HepG2 (cell line): ENCODE measurements around the gene IRS1. TPM values are rescaled to one million over a fixed set of nuclear protein-coding genes. Genes with fewer than 3 reads are reported as not detected.

Experiments used
- ATAC-seq: fragments of 200-7000 bp; cut with Tn5 transposase; 3 replicates; pipeline ENCODE4 v1.9.1; 2020; ENCODE audit warnings: mild to moderate bottlenecking, moderate library complexity
- BruUV-seq: library from RNA; stranded (reverse); fragments of 400-500 nt; replicated peaks from 2 replicates; lab custom pipeline; 2021; lab: Mats Ljungman, UMichigan
- CTCF ChIA-PET: fragments of 300-600 bp; formaldehyde crosslinking; extraction: SDS; loops from one replicate; lab custom pipeline; 2021; ENCODE audit warnings: low total read pairs, inconsistent platforms, low intra/inter-chr PET ratio; lab: Yijun Ruan, JAX
- POLR2A ChIA-PET: fragments of 350-600 bp; sonication (Branson Sonifier 250); formaldehyde crosslinking; loops from one replicate; lab custom pipeline; 2020; ENCODE audit warnings: antibody characterized with exemption, inconsistent platforms; lab: Yijun Ruan, JAX
- DNase-seq: peaks from one replicate; pipeline ENCODE4 v3.0.0-alpha.2; 2015; ENCODE audit warnings: low spot score
- FAIRE-seq: peaks from 3 replicates; lab custom pipeline; 2011; peaks lifted over from hg19 to GRCh38; lab: Jason Lieb, UNC
- H2AFZ ChIP-seq: one replicate; pipeline ENCODE4 v1.6.1; 2011; ENCODE audit warnings: low read length, inconsistent platforms
- H3K27ac ChIP-seq: fragments of 300-600 bp; 3 replicates; pipeline ENCODE4 v1.8.0; 2011; ENCODE audit warnings: mixed run types, mild to moderate bottlenecking, mixed read lengths, low read length, inconsistent platforms; ENCODE audit not compliant: insufficient read depth; ENCODE audit errors: extremely low read length
- H3K27me3 ChIP-seq, 2 experiments: fragments of 200-600 bp in 1 of 2; 2 replicates in 1 of 2; 3 replicates in 1 of 2; pipeline versions ENCODE4 v1.6.0 to v1.8.0; 2011; ENCODE audit warnings: low read length in 2 of 2, mild to moderate bottlenecking in 2 of 2, moderate library complexity in 2 of 2, inconsistent platforms in 1 of 2; ENCODE audit not compliant: insufficient read depth in 2 of 2, control insufficient read depth in 1 of 2
- H3K36me3 ChIP-seq, 2 experiments: fragments of 200-600 bp in 1 of 2; replicated peaks in 1 of 2; 2 replicates in 1 of 2; 3 replicates in 1 of 2; pipeline versions ENCODE4 v1.5.1 to v1.8.0; 2011; ENCODE audit warnings: low read length in 2 of 2, inconsistent platforms in 1 of 2; ENCODE audit not compliant: insufficient read depth in 2 of 2, control insufficient read depth in 1 of 2
- H3K4me1 ChIP-seq: 2 replicates; pipeline ENCODE4 v1.5.1; 2012; ENCODE audit warnings: low read length, inconsistent platforms; ENCODE audit not compliant: insufficient read depth
- H3K4me2 ChIP-seq: 2 replicates; pipeline ENCODE4 v1.6.0; 2011; ENCODE audit warnings: low read depth, low read length, inconsistent platforms
- H3K4me3 ChIP-seq, 3 experiments: fragments of 200-600 bp in 1 of 3; sonication (generic), shearing (Covaris generic) in 1 of 3; replicated peaks in 1 of 3; 2 replicates each; pipeline ENCODE4 v1.5.1; 2011 to 2016; ENCODE audit warnings: low read length in 3 of 3, inconsistent platforms in 2 of 3, low read depth in 2 of 3, mild to moderate bottlenecking in 2 of 3, control low read depth in 1 of 3, mixed read lengths in 1 of 3; ENCODE audit not compliant: insufficient read depth in 1 of 3
- H3K79me2 ChIP-seq: one replicate; pipeline ENCODE4 v1.6.1; 2011; ENCODE audit warnings: low read length, inconsistent platforms; ENCODE audit not compliant: insufficient read depth
- H3K9ac ChIP-seq: 2 replicates; pipeline ENCODE4 v1.6.0; 2011; ENCODE audit warnings: mild to moderate bottlenecking, low read depth, low read length, inconsistent platforms; ENCODE audit not compliant: insufficient read depth
- H3K9me3 ChIP-seq: 2 replicates; pipeline ENCODE4 v1.5.1; 2012; ENCODE audit warnings: mild to moderate bottlenecking, low read length
- H4K20me1 ChIP-seq: 2 replicates; pipeline ENCODE4 v1.6.0; 2011; ENCODE audit warnings: inconsistent platforms, mild to moderate bottlenecking, low read length, moderate library complexity; ENCODE audit not compliant: insufficient read depth
- CEBPB ChIP-seq: IDR thresholded peaks from 2 replicates; pipeline ENCODE4 v1.6.1; 2011; ENCODE audit warnings: low read depth, low read length, improper control_type of control experiment, borderline replicate concordance
- POGK ChIP-seq: sonication (generic); formaldehyde crosslinking; conservative IDR thresholded peaks from 2 replicates; pipeline ENCODE4 v1.8.0; 2022; ENCODE audit warnings: mild to moderate bottlenecking, moderate library complexity, missing genetic modification reagents
- RARG ChIP-seq: sonication (generic); formaldehyde crosslinking; IDR thresholded peaks from 2 replicates; pipeline ENCODE4 v1.4.0; 2020; ENCODE audit warnings: low read depth, mild to moderate bottlenecking, missing genetic modification reagents
- SATB2 ChIP-seq: sonication (generic); formaldehyde crosslinking; IDR thresholded peaks from 2 replicates; pipeline ENCODE4 v1.5.0; 2020; ENCODE audit warnings: missing genetic modification reagents
- TERF1 ChIP-seq: sonication (generic); formaldehyde crosslinking; IDR thresholded peaks from 2 replicates; pipeline ENCODE4 v1.8.0; 2022; ENCODE audit warnings: mild to moderate bottlenecking, missing genetic modification reagents, moderate library complexity
- ZBTB2 ChIP-seq: sonication (generic); formaldehyde crosslinking; IDR thresholded peaks from 2 replicates; pipeline ENCODE4 v1.8.0; 2022; ENCODE audit warnings: low read depth, missing genetic modification reagents
- ZNF550 ChIP-seq: sonication (generic); formaldehyde crosslinking; IDR thresholded peaks from 2 replicates; pipeline ENCODE4 v1.4.0; 2020; ENCODE audit warnings: mild to moderate bottlenecking, missing genetic modification reagents, borderline replicate concordance
- ZNF770 ChIP-seq: sonication (generic); formaldehyde crosslinking; IDR thresholded peaks from 2 replicates; pipeline ENCODE4 v1.5.0; 2020; ENCODE audit warnings: mild to moderate bottlenecking, missing genetic modification reagents
- ZSCAN22 ChIP-seq: sonication (generic); formaldehyde crosslinking; IDR thresholded peaks from 2 replicates; pipeline ENCODE4 v1.4.0; 2020; ENCODE audit warnings: mild to moderate bottlenecking, missing genetic modification reagents
- WGBS: methylation state at CpG from one replicate; pipeline ENCODE4 v1.1.6; 2017; ENCODE audit warnings: low lambda C conversion rate; 5-methylcytosine and 5-hydroxymethylcytosine counted together
- in situ Hi-C: cut with HindIII; loops from 2 replicates; pipeline ENCODE4 v1.10.0; 2017; ENCODE audit warnings: low pct_unique_long_range_greater_than_20kb; ENCODE audit not compliant: extremely low pct_ligation_motif_present
- intact Hi-C: fragments of 100-400 bp; cut with micrococcal nuclease; formaldehyde crosslinking; loops from one replicate; pipeline ENCODE4 v1.10.0; 2022; ENCODE audit not compliant: unreplicated experiment
- polyA plus RNA-seq, 8 experiments: library from polyadenylated mRNA; depleted of rRNA in 3 of 8; stranded (reverse) in 7 of 8; unstranded in 1 of 8; fragments of >200 nt; fragmentation: Illumina TruSeq in 4 of 8; extraction: Trizol in 4 of 8; gene quantifications; 2 replicates each; pipeline versions ENCODE4 v1.2.1 to v1.2.3, GENCODE V29; 2011 to 2016; ENCODE audit warnings: low read depth in 4 of 8, missing spikeins in 1 of 8, mixed read lengths in 1 of 8; ENCODE audit not compliant: insufficient read depth in 1 of 8
- total RNA-seq, 5 experiments: library from RNA; depleted of rRNA; stranded (reverse); fragments of >200 nt; fragmentation: Illumina TruSeq; extraction: Trizol; gene quantifications; 2 replicates each; pipeline ENCODE4 v1.2.3, GENCODE V29; 2016; ENCODE audit warnings: low read depth in 1 of 5

The IRS1 gene
- total and polyA plus RNA-seq, 2 of the 13 experiments (the other 11 are each of a cell fraction or from before 2014, with no cell fraction given) = 8.7 to 9.0 TPM

- no peak for DNase-seq
- FAIRE-seq = no peak
- ATAC-seq = no peak
- CTCF ChIA-PET = no interaction called here
- Histone ChIP-seq H3K4me3 (no peak overlapping the region), H3K4me2 (no peak overlapping the region), H3K9ac (no peak overlapping the region), H3K27ac (no peak overlapping the region), H3K4me1 (peaks cover 27% of the 10 kb centered on the region), H3K79me2 (no peaks in the 10 kb centered on the region), H2AFZ (no peak overlapping the region), H4K20me1 (no peaks in the 10 kb centered on the region), H3K27me3 (no peaks in the 10 kb centered on the region), H3K36me3 (no peaks in the 10 kb centered on the region), H3K9me3 (no peaks in the 10 kb centered on the region)
- BruUV-seq = no TSS peak
- POLR2A ChIA-PET = no interaction called here
- in situ Hi-C loops (no loop called here), intact Hi-C loops (no loop called here)
- 95% methylated on average over 10 of the region's 10 CpGs for WGBS
- TF ChIP-seq SATB2 (no peak), RARG (CRISPR knock-in tag) (no peak), CEBPB (no peak), ZBTB2 (CRISPR knock-in tag) (no peak), TERF1 (CRISPR knock-in tag) (no peak), POGK (CRISPR knock-in tag) (no peak), ZSCAN22 (CRISPR knock-in tag) (no peak), ZNF770 (no peak), ZNF550 (CRISPR knock-in tag) (no peak)
Measured at GRCh38 chr2:226725126-226725860, 74.3 kb downstream of the IRS1 start.
